Fibroblast of lung (primary cell): ENCODE measurements around the gene IRAG1.

Source experiments
- CTCF ChIP-seq, 2 donors: IDR thresholded peaks in 1 of 2; conservative IDR thresholded peaks in 1 of 2; 1 replicate in 1 of 2; 2 replicates in 1 of 2; pipeline ENCODE4 v1.5.1; 2011 to 2012; ENCODE audit warnings: low read length in 2 of 2, control low read depth in 1 of 2, inconsistent platforms in 1 of 2, low read depth in 1 of 2, mild to moderate bottlenecking in 1 of 2
- EZH2 ChIP-seq: IDR thresholded peaks from 2 replicates; pipeline ENCODE4 v1.5.1; 2012; ENCODE audit warnings: low read length, control low read depth, mild to moderate bottlenecking; ENCODE audit errors: missing control alignments

DNA sequence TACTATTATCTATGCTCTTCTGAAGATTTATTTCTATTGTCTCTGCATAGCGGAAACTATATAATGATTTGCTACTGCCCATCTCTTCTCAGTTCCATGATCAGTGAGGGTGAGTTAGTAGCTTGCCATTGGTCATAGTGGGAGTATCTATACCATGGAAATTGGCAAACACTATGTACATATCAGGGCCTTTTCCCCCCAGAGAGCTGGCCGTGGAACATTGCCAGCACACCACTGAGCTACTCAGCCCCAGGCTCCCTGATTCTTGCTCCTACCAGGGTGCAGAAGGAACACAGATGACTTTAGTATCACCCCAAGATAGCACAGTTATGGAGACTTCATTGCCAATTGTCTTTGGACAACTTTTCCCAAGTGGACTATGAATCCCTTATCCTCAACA lies 33.2 kb downstream of the IRAG1 start:
- TF ChIP-seq CTCF (conservative IDR thresholded peaks at IDR 0.05 in 1 of 2, IDR thresholded peaks at IDR 0.05 in 1 of 2; ENCODE audit: low read depth in 1 of 2, low read length in 2 of 2) (no peak), EZH2 (no peak)
